ENCODE results near the gene UBQLN1. TPM values are rescaled to one million over a fixed set of nuclear protein-coding genes. Genes with fewer than 3 reads are reported as not detected.
A peak's percentile ranks its signal among the peaks of the same experiment; 100 is the strongest.
"Not testable (repeated sequence)": the region's sequence is repeated elsewhere in the genome, so short reads cannot be mapped to it uniquely, and the experiment has no call there.

The UBQLN1 gene
- total RNA-seq, 1 donor from 2014 or later: 152 TPM

GRCh38 chr9:83633255-83633654 lies 74.5 kb downstream of the UBQLN1 start:
- peak; percentile 32 for DNase-seq (ENCODE audit: low read depth)

- no peak for DNase-seq (ENCODE audit: low read depth)
These were observed 76.8 kb downstream of the UBQLN1 start for GRCh38 chr9:83630938-83631457.

- DNase-seq (ENCODE audit: low read depth): peak; percentile 29
These were observed 78.2 kb downstream of the UBQLN1 start for GRCh38 chr9:83629433-83630104.

- no peak for DNase-seq (ENCODE audit: low read depth)
These were observed 79.2 kb downstream of the UBQLN1 start for GRCh38 chr9:83628540-83628939.

- no peak for DNase-seq (ENCODE audit: low read depth)
These were observed 82.6 kb downstream of the UBQLN1 start for GRCh38 chr9:83625178-83625577.

GRCh38 chr9:83623679-83624076 lies 84.1 kb downstream of the UBQLN1 start:
- no peak for DNase-seq (ENCODE audit: low read depth)

GRCh38 chr9:83622939-83623678 lies 84.6 kb downstream of the UBQLN1 start, which contains the start of gene IDNK:
Gene IDNK (plus strand): TSS chr9:83623143. CDS start chr9:83623172, 29 bp downstream.
- no peak for DNase-seq (ENCODE audit: low read depth)

GRCh38 chr9:83622433-83622938 lies 85.3 kb downstream of the UBQLN1 start:
- no peak for DNase-seq (ENCODE audit: low read depth)

GRCh38 chr9:83620841-83621636 lies 86.7 kb downstream of the UBQLN1 start:
- peak; percentile 58 for DNase-seq (ENCODE audit: low read depth)

GRCh38 chr9:83617299-83617698 lies 90.5 kb downstream of the UBQLN1 start:
- DNase-seq (ENCODE audit: low read depth): no peak

GRCh38 chr9:83613298-83613697 lies 94.5 kb downstream of the UBQLN1 start:
- not testable (repeated sequence) for DNase-seq (ENCODE audit: low read depth)

Other genes starting within 250 kb of the UBQLN1 start
- 1.0 and 3.5 TPM in 2 replicates for gene FRMD3, start 169.6 kb downstream of the UBQLN1 start, total RNA-seq
- gene IDNK, start 84.8 kb downstream of the UBQLN1 start, total RNA-seq: 4.6 and 11.5 TPM in 2 replicates
- 0.52 and 4.5 TPM in 2 replicates for gene GKAP1, start 109.8 kb upstream of the UBQLN1 start, total RNA-seq
- gene KIF27, start 213.5 kb upstream of the UBQLN1 start, total RNA-seq: 4.3 and 13.3 TPM in 2 replicates

All from renal cortical epithelial cell (primary cell).